Mesendoderm (in vitro differentiated cells): Measurements from ENCODE around the gene TNS3.
"Not testable (repeated sequence)": the region's sequence is repeated elsewhere in the genome, so short reads cannot be mapped to it uniquely, and the experiment has no call there.

Source experiments
- DNase-seq: peaks from one replicate; pipeline ENCODE4 v3.0.0; 2013
- H2AK5ac ChIP-seq: 2 replicates; pipeline ENCODE4 v1.6.1; 2013; ENCODE audit warnings: low read length, inconsistent platforms
- H2BK120ac ChIP-seq: 2 replicates; pipeline ENCODE4 v1.6.1; 2013; ENCODE audit warnings: low read depth, mild to moderate bottlenecking, low read length, moderate library complexity, mixed read lengths
- H2BK15ac ChIP-seq: replicated peaks from 2 replicates; pipeline ENCODE4 v1.6.1; 2013; ENCODE audit warnings: low read depth, mild to moderate bottlenecking, moderate library complexity
- H2BK5ac ChIP-seq: 2 replicates; pipeline ENCODE4 v1.6.1; 2013; ENCODE audit warnings: low read length, inconsistent platforms
- H3K18ac ChIP-seq: 2 replicates; pipeline ENCODE4 v1.6.1; 2013; ENCODE audit warnings: mild to moderate bottlenecking, low read length, mixed read lengths
- H3K23ac ChIP-seq: one replicate; pipeline ENCODE4 v1.6.1; 2013; ENCODE audit warnings: low read length
- H3K27ac ChIP-seq: 2 replicates; pipeline ENCODE4 v1.5.1; 2013; ENCODE audit warnings: low read depth, mild to moderate bottlenecking, inconsistent platforms, low read length, moderate library complexity
- H3K27me3 ChIP-seq: 2 replicates; pipeline ENCODE4 v1.6.1; 2013; ENCODE audit warnings: low read length, control low read depth, mild to moderate bottlenecking, inconsistent platforms; ENCODE audit not compliant: insufficient read depth, poor library complexity
- H3K36me3 ChIP-seq: 2 replicates; pipeline ENCODE4 v1.6.1; 2013; ENCODE audit warnings: low read length, inconsistent platforms; ENCODE audit not compliant: control insufficient read depth, insufficient read depth
- H3K4ac ChIP-seq: one replicate; pipeline ENCODE4 v1.6.1; 2013; ENCODE audit warnings: low read depth, mild to moderate bottlenecking, low read length, moderate library complexity
- H3K4me1 ChIP-seq: 2 replicates; pipeline ENCODE4 v1.6.1; 2013; ENCODE audit warnings: low read depth, low read length, inconsistent platforms; ENCODE audit not compliant: control insufficient read depth
- H3K4me2 ChIP-seq: 2 replicates; pipeline ENCODE4 v1.6.1; 2013; ENCODE audit warnings: low read length
- H3K4me3 ChIP-seq: 2 replicates; pipeline ENCODE4 v1.5.1; 2013; ENCODE audit warnings: mild to moderate bottlenecking, low read length
- H3K56ac ChIP-seq: one replicate; pipeline ENCODE4 v1.6.1; 2013; ENCODE audit warnings: low read length
- H3K79me1 ChIP-seq: 2 replicates; pipeline ENCODE4 v1.6.1; 2013; ENCODE audit warnings: low read length, inconsistent platforms
- H3K79me2 ChIP-seq: 2 replicates; pipeline ENCODE4 v1.6.1; 2013; ENCODE audit warnings: mild to moderate bottlenecking, low read length; ENCODE audit not compliant: control insufficient read depth, insufficient read depth
- H3K9ac ChIP-seq: 2 replicates; pipeline ENCODE4 v1.6.1; 2013; ENCODE audit warnings: low read length, inconsistent platforms
- H4K5ac ChIP-seq: one replicate; pipeline ENCODE4 v1.6.1; 2013; ENCODE audit warnings: low read length
- H4K8ac ChIP-seq: one replicate; pipeline ENCODE4 v1.6.1; 2013; ENCODE audit warnings: low read depth, mild to moderate bottlenecking, control low read depth, low read length, moderate library complexity
- WGBS: extraction: QIAGEN DNeasy Blood & Tissue Kit; methylation state at CpG from one replicate; pipeline ENCODE4 v1.1.7; 2013; ENCODE audit warnings: low lambda C conversion rate, missing lambda C conversion rate; ENCODE audit not compliant: insufficient coverage; ENCODE audit errors: extremely low coverage; 5-methylcytosine and 5-hydroxymethylcytosine counted together

The TNS3 gene

GRCh38 chr7:47542051-47542450, 39.9 kb downstream of the TNS3 start:
- no peaks in the 10 kb centered on the region for H3K79me2 ChIP-seq
- peak overlapping the region; percentile 58 for H3K56ac ChIP-seq
- no peaks in the 10 kb centered on the region for H3K27me3 ChIP-seq
- H2BK120ac ChIP-seq, result no peak overlapping the region
- H3K36me3 ChIP-seq, result no peaks in the 10 kb centered on the region
- no peak overlapping the region for H3K4ac ChIP-seq
- H3K23ac ChIP-seq, result no peak overlapping the region
- no peak overlapping the region for H2BK15ac ChIP-seq
- peak overlapping the region; percentile 72 for H2AK5ac ChIP-seq
- no peak overlapping the region for H3K27ac ChIP-seq
- H2BK5ac ChIP-seq, result peak overlapping the region; percentile 23
- H3K4me3 ChIP-seq, result no peak overlapping the region
- no peak overlapping the region for H3K18ac ChIP-seq
- no peak overlapping the region for H4K8ac ChIP-seq
- peaks cover 13% of the 10 kb centered on the region for H3K4me1 ChIP-seq
- H3K79me1 ChIP-seq, result no peaks in the 10 kb centered on the region
- no peak for DNase-seq
- no CpG with 5 or more reads among the region's 3 CpGs for WGBS
- H3K4me2 ChIP-seq, result no peak overlapping the region
- no peak overlapping the region for H4K5ac ChIP-seq
- no peak overlapping the region for H3K9ac ChIP-seq

- H4K5ac ChIP-seq, H3K9ac ChIP-seq, H2BK120ac ChIP-seq, H3K18ac ChIP-seq, H3K27me3 ChIP-seq, H3K36me3 ChIP-seq, H3K27ac ChIP-seq, H3K4me3 ChIP-seq, H2BK5ac ChIP-seq, H2BK15ac ChIP-seq, H3K79me2 ChIP-seq, H3K56ac ChIP-seq, H2AK5ac ChIP-seq, H4K8ac ChIP-seq, H3K79me1 ChIP-seq, H3K4me2 ChIP-seq, H3K23ac ChIP-seq, H3K4ac ChIP-seq: not testable (repeated sequence)
- peak; percentile 75 for DNase-seq
- WGBS, result no CpG with 5 or more reads among the region's 9 CpGs
- peaks cover 16% of the 10 kb centered on the region for H3K4me1 ChIP-seq
These were observed 40.4 kb downstream of the TNS3 start for GRCh38 chr7:47541485-47541884.

GRCh38 chr7:47540387-47541350, 41.2 kb downstream of the TNS3 start:
- no peak overlapping the region for H3K23ac ChIP-seq
- no peak overlapping the region for H3K4me3 ChIP-seq
- no peak for DNase-seq
- H2BK120ac ChIP-seq, result no peak overlapping the region
- H3K4me2 ChIP-seq, result no peak overlapping the region
- H3K4me1 ChIP-seq, result peaks cover 20% of the 10 kb centered on the region
- no peak overlapping the region for H3K9ac ChIP-seq
- H3K4ac ChIP-seq, result no peak overlapping the region
- H3K36me3 ChIP-seq, result no peaks in the 10 kb centered on the region
- no peaks in the 10 kb centered on the region for H3K79me2 ChIP-seq
- H2BK5ac ChIP-seq, result peak overlapping the region; percentile 25
- H3K27ac ChIP-seq, result peak overlapping the region; percentile 19
- WGBS, result no CpG with 5 or more reads among the region's 22 CpGs
- peaks cover 2% of the 10 kb centered on the region for H3K79me1 ChIP-seq
- no peak overlapping the region for H4K8ac ChIP-seq
- H3K18ac ChIP-seq, result peak overlapping the region; percentile 55
- H3K27me3 ChIP-seq, result no peaks in the 10 kb centered on the region
- H2BK15ac ChIP-seq, result no peak overlapping the region
- peak overlapping the region; percentile 63 for H3K56ac ChIP-seq
- H4K5ac ChIP-seq, result no peak overlapping the region
- no peak overlapping the region for H2AK5ac ChIP-seq

GRCh38 chr7:47540053-47540386, 41.9 kb downstream of the TNS3 start:
- Histone ChIP-seq H3K4me3 (no peak overlapping the region), H4K5ac (no peak overlapping the region), H3K4ac (no peak overlapping the region), H3K4me1 (peaks cover 22% of the 10 kb centered on the region), H2AK5ac (peak overlapping the region; percentile 61), H3K36me3 (no peaks in the 10 kb centered on the region), H3K23ac (no peak overlapping the region), H3K9ac (no peak overlapping the region), H3K27me3 (no peaks in the 10 kb centered on the region), H3K79me1 (peaks cover 2% of the 10 kb centered on the region), H3K27ac (no peak overlapping the region), H3K79me2 (no peaks in the 10 kb centered on the region), H2BK15ac (no peak overlapping the region), H2BK120ac (no peak overlapping the region), H3K56ac (peak overlapping the region; percentile 54), H2BK5ac (no peak overlapping the region), H3K4me2 (no peak overlapping the region), H3K18ac (no peak overlapping the region), H4K8ac (no peak overlapping the region)
- no peak for DNase-seq
- WGBS, result no CpG with 5 or more reads among the region's 4 CpGs

GRCh38 chr7:47539398-47540052, 42.4 kb downstream of the TNS3 start:
- Histone ChIP-seq H3K27ac (no peak overlapping the region), H2BK120ac (no peak overlapping the region), H3K79me2 (no peaks in the 10 kb centered on the region), H3K79me1 (peaks cover 2% of the 10 kb centered on the region), H3K23ac (no peak overlapping the region), H3K27me3 (no peaks in the 10 kb centered on the region), H3K4ac (peak overlapping the region; percentile 56), H2AK5ac (peak overlapping the region; percentile 61), H3K4me1 (peaks cover 22% of the 10 kb centered on the region), H3K4me2 (no peak overlapping the region), H4K8ac (no peak overlapping the region), H3K9ac (no peak overlapping the region), H3K36me3 (no peaks in the 10 kb centered on the region), H2BK5ac (peak overlapping the region; percentile 7), H3K18ac (no peak overlapping the region), H2BK15ac (no peak overlapping the region), H4K5ac (no peak overlapping the region), H3K4me3 (no peak overlapping the region), H3K56ac (peak overlapping the region; percentile 54)
- WGBS, result no CpG with 5 or more reads among the region's 9 CpGs
- DNase-seq, result no peak
